Muscle layer of colon (tissue), 2 donors: ENCODE data around the gene MRPL9.
A peak's percentile ranks its signal among the peaks of the same experiment; 100 is the strongest.

Experiments used
- H3K27ac ChIP-seq: one replicate; pipeline ENCODE4 v1.7.0; 2013; ENCODE audit warnings: low read depth, mild to moderate bottlenecking, low read length, moderate library complexity
- H3K27me3 ChIP-seq, 2 donors: one replicate each; pipeline ENCODE4 v1.7.0; 2013; ENCODE audit warnings: low read length in 2 of 2, mild to moderate bottlenecking in 2 of 2; ENCODE audit not compliant: insufficient read depth in 2 of 2, control insufficient read depth in 1 of 2
- H3K36me3 ChIP-seq: one replicate; pipeline ENCODE4 v1.7.0; 2013; ENCODE audit warnings: mild to moderate bottlenecking, low read length; ENCODE audit not compliant: insufficient read depth
- H3K4me1 ChIP-seq: one replicate; pipeline ENCODE4 v1.7.0; 2013; ENCODE audit warnings: mild to moderate bottlenecking, low read length; ENCODE audit not compliant: insufficient read depth
- H3K4me3 ChIP-seq, 2 donors: one replicate each; pipeline ENCODE4 v1.7.0; 2013; ENCODE audit warnings: low read length in 2 of 2, low read depth in 1 of 2, mild to moderate bottlenecking in 1 of 2, moderate library complexity in 1 of 2
- H3K9ac ChIP-seq: one replicate; pipeline ENCODE4 v1.7.0; 2013; ENCODE audit warnings: low read length
- H3K9me3 ChIP-seq: one replicate; pipeline ENCODE4 v1.7.0; 2013; ENCODE audit warnings: mild to moderate bottlenecking, low read length
- donor health status: abdominal sarcoma.
- donor health status: Adenocarcinoma of cecum.

Gene MRPL9

DNA sequence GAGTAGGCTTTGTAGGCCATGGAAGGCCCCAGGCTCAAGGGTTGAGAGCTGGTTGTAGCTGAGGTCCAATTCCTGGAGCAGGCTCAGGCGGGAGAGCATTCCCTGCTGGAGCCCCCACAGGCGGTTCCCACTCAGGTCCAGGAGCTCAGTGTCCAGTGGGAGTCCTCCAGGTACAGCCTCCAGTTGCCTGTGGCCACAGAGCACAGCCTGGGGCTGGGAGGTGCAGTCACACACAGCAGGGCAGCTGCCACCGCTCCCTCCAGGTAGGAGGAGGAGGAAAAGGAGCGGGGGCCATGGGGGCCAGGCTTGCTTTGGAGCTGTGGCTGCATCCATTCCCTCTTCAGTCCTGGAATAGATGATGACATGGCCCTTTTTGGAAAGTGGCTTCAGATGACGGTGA lies 39.1 kb upstream of the MRPL9 start:
- Histone ChIP-seq H3K4me1 (no peaks in the 10 kb centered on the region), H3K9ac (no peak overlapping the region), H3K27me3 (peaks cover 0 to 4% of the 10 kb centered on the region in 2 donors), H3K36me3 (no peaks in the 10 kb centered on the region), H3K9me3 (no peaks in the 10 kb centered on the region), H3K4me3 (no peak overlapping the region), H3K27ac (no peak overlapping the region)

DNA sequence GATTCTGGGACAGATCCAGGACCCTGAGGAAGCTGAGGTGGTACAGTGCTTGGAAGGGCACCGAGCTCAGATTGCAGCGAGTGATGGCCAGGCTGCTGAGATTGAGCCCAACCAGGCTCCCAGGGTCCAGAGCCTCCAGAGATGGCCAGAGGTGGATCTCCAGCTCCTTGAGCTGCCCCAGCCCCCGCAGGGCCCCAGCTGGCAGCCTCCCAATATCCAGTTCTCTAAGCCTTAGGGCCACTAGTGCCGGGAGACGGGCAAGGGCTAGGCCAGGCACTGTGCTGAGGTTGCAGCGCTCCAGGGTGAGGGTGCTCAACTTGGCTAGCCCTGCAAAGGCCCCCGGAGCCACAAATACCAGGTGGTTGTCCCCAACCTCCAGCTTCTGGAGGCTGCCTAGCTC lies 38.5 kb upstream of the MRPL9 start:
- Histone ChIP-seq H3K9me3 (no peaks in the 10 kb centered on the region), H3K36me3 (no peaks in the 10 kb centered on the region), H3K4me1 (no peaks in the 10 kb centered on the region), H3K4me3 (no peak overlapping the region), H3K9ac (no peak overlapping the region), H3K27me3 (peaks cover 0 to 4% of the 10 kb centered on the region in 2 donors), H3K27ac (no peak overlapping the region)

DNA sequence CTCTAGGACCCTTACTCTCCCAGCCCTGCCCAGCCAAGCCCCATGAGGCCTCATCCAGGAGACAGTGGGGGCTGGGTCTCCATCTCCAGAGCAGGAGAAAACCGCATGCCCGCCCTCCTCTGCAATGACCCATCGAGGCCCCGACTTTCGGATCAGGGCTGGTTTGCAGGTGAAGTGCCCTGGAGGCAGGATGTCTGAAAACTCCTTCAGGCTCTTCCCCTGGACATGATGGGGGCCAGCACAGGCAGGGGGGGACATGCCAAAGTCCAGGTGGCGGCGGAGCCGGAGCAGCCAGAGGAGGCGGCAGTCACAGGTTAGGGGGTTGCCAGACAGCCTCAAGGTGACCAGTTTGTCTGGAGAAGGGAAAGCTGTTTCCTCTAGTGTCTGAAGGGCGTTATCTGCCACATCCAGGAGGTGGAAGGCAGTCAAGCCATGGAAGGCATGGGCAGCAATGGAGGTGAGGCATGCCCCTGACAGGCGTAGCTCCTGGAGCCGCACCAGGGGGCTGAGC lies 38.1 kb upstream of the MRPL9 start:
- Histone ChIP-seq H3K9me3 (no peaks in the 10 kb centered on the region), H3K9ac (no peak overlapping the region), H3K27me3 (peaks cover 0 to 4% of the 10 kb centered on the region in 2 donors), H3K36me3 (no peaks in the 10 kb centered on the region), H3K27ac (no peak overlapping the region), H3K4me1 (no peaks in the 10 kb centered on the region), H3K4me3 (no peak overlapping the region)

DNA sequence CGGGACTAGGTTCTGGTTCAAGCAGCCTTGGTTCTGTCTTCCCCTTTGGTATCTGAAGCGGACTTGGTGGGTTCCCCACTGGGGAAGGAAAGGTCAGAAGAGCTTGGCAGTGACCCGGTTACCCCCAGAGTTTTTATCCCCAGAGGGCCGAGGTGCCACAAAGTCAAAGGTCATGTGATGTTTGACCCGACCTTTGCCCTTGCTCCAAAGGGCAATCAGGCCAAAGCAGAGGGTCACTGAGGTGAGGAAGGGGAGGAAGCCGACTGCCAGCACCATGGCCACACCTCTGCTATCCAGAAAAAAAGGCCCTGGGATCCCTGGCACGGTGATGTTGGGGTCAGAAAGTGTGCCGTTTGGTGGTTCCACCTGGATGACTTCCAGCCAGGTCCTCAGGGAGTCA lies 37.5 kb upstream of the MRPL9 start:
- Histone ChIP-seq H3K27ac (no peak overlapping the region), H3K4me1 (no peaks in the 10 kb centered on the region), H3K27me3 (peaks cover 0 to 4% of the 10 kb centered on the region in 2 donors), H3K9me3 (no peaks in the 10 kb centered on the region), H3K9ac (no peak overlapping the region), H3K4me3 (no peak overlapping the region), H3K36me3 (no peaks in the 10 kb centered on the region)

DNA sequence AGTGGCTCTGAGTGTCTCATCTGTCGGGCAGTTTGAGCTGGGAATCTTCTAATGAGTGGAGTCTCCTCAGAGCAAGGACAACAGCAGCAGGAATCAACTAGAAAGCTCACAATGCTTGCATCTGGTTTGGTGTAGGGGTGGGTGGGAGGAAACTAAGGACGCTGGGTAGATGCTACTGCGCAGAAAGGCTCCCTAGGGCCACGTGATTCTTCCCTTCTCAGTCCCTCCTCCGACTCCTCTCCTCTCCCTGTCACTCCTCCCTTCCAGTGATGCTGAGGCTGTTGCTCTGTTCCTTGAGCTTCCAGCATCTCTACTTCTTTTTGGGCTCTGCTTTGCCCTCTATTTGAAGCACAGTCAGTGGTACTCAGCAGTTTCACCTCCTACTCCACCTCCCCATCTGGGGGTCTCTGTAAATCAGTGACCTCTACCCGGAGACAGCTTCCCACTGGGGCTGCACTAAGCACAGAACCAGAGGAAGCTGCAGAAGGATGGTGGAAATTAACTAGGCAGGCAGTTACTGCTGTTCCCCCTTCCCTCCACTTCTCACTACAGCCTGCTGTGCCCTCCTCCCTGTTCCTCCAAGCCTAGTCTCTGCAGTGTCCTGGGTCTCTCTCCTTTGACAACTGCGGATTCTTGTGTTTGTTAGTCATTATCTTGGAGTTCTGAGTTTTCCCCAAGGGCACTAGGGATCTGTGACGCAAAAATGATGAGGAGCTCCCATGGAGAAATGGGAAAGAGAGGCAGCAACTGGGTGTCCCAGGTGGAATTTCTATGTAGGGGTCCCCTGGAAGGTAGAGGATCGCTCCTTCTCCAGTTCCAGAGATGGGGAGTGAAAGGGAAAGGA lies 36.1 kb upstream of the MRPL9 start:
- H3K36me3 ChIP-seq: no peaks in the 10 kb centered on the region
- H3K9me3 ChIP-seq: no peaks in the 10 kb centered on the region
- no peak overlapping the region for H3K4me3 ChIP-seq
- H3K4me1 ChIP-seq: no peaks in the 10 kb centered on the region
- no peaks in the 10 kb centered on the region for H3K27me3 ChIP-seq
- no peak overlapping the region for H3K27ac ChIP-seq
- H3K9ac ChIP-seq: no peak overlapping the region

DNA sequence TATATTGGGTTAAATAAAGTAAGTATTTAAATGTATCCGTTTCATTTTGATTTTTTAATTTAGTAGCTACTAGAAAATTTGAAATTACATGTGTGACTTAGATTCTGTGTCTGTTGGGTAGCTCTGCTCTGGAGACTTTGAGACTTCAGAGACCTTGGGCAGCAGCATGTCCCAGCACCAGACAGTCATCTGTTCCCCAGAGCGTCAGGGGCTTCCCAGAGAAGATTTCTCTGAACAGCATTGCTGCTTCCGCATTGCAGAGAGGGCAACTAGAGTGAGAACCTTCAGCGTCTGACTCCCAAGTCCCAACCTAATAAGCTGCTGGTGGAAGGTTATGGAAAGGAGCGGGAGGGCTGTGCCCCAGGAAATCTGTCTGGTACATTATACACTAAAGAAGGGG lies 35.3 kb upstream of the MRPL9 start:
- Histone ChIP-seq H3K36me3 (no peaks in the 10 kb centered on the region), H3K9ac (no peak overlapping the region)

DNA sequence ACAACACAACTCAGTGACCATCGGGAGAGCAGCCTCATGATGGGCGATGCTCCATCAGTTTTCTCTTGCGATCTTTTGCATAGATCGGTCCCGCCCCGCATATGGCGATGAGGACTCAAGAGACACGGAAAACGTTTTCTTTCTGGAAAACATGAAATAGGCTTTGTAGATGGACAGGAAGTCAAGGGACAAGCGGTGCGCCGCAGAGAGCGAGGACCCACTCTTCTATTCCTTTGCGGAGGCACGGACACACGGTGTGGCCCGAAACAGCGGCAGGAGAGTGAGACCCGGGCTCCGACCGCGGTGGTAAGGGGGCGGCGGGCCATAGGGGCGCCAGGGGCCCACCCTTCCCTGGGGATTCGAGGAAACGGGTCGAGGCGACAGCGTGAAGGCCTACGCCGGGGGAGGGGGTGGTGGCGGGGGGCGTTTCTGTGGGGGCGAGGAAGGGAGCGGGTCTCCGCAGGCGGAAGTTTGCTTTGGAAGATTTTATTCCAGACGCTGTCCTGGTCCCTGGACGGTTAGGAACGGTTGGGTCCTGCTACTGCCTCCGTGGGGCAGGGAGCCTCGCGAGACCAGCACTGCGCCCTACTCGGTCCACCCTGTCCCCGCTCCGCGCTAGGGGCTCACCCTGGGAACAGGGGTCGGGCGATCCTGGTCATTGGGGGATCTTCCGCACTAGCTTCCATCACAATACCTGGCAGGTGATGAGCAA lies 27.8 kb upstream of the MRPL9 start:
- Histone ChIP-seq H3K27ac (peak overlapping the region; percentile 82), H3K4me3 (peak overlapping the region; percentile 79 to 94), H3K4me1 (peaks cover 7% of the 10 kb centered on the region), H3K9ac (peak overlapping the region; percentile 71), H3K36me3 (no peaks in the 10 kb centered on the region), H3K9me3 (no peaks in the 10 kb centered on the region), H3K27me3 (no peaks in the 10 kb centered on the region)

More for the DNA sequence above, 35.3 kb upstream of the MRPL9 start:
- no peaks in the 10 kb centered on the region for H3K9me3 ChIP-seq
- no peak overlapping the region for H3K4me3 ChIP-seq
- H3K4me1 ChIP-seq: no peaks in the 10 kb centered on the region
- no peak overlapping the region for H3K27ac ChIP-seq
- H3K27me3 ChIP-seq: no peaks in the 10 kb centered on the region

DNA sequence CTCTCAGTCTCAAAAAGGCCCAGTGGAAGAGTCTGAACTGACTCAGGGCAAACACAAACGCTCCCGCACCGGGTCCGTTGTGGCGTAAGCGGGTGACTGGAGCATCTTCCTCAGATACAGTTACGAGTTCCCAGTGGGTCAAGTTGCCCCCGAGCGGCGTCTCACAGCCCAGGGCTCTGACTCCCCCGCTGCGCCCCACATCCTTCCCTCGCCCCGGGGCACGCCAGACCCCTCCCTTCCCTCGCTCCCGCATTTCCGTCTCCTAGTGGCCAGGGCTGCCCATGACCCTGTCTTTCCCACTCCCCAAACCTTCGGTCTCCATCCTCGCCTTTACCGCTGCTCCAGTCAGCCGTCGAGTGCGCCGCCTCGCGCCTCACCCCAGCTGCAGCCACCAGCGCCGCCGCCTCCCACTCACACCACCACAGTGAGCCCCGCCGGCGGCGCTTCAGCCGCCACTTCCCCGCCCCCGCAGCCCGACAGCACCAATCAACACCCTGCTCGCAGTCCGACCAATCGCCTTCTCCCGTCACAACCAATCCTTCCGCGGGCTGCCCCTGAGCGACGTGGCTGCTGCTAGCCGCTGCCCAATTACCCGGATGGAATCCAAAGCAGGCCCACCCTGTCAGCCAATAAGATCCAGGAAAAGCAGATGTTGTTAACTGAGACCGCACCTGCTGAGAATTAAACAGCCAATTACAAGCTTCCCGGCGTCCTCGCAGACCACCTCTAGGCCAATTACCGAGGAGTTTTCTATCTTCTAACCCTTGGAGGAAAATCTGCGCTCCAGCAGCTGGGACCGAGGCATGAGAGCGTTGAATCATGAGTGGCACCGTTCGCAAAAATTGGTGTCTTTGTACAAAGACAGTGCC lies 27.0 kb upstream of the MRPL9 start, which contains the start of gene TDRKH:
TSS of gene TDRKH (minus strand) at position 430 of the 869 bp plus-strand sequence. CDS start 7,478 bp downstream, outside the sequence.
- H3K9ac ChIP-seq: peak within 1 kb of the TSS; percentile 83
- no peaks in the 10 kb centered on the region for H3K9me3 ChIP-seq
- H3K27me3 ChIP-seq: no peaks in the 10 kb centered on the region
- peak within 1 kb of the TSS; percentile 88 to 94 for H3K4me3 ChIP-seq
- H3K36me3 ChIP-seq: no peaks in the 10 kb centered on the region
- peak within 1 kb of the TSS; percentile 82 for H3K27ac ChIP-seq
- peaks cover 7% of the 10 kb centered on the region for H3K4me1 ChIP-seq

DNA sequence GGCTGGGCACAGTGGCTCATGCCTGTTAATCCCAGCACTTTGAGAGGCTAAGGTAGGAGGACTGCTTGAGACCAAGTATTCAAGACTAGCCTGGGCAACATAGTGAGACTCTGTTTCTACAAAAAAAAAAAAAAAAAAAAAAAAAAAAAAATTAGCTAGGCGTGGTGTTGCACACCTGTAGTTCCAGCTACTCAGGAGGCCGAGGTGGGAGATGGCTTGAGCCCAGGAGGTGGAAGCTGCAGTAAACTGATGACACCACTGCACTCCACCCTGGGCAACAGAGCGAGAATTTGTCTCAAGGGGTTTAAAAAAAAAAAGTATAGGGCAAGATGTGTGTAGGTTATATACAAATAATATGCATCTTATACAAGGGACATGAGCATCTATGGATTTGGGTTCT lies 24.4 kb upstream of the MRPL9 start:
- Histone ChIP-seq H3K36me3 (peaks cover under 1% of the 10 kb centered on the region), H3K27me3 (no peaks in the 10 kb centered on the region), H3K27ac (no peak overlapping the region), H3K9me3 (no peaks in the 10 kb centered on the region), H3K4me3 (no peak overlapping the region), H3K4me1 (peaks cover 7% of the 10 kb centered on the region), H3K9ac (no peak overlapping the region)

DNA sequence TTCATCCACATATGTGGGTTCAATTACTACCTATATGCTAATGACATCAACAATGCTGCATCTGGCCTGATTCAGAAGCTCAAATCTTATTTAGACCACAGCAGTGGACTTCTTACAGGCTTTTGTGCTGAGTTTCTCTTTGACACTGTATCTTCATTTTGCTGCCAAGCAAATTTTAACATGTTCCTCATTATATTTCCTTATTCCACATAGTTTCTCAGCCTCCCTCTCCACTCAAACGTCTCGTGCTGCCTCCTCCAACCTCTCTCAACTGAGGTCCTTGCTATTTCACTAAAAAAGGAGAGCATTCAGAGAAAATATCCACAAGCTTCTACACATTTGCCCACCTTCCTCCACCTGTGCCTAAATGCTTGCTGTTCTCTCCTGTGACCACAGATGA lies 20.5 kb upstream of the MRPL9 start:
- Histone ChIP-seq H3K27ac (no peak overlapping the region), H3K4me1 (no peaks in the 10 kb centered on the region), H3K9ac (no peak overlapping the region), H3K9me3 (no peaks in the 10 kb centered on the region), H3K36me3 (peaks cover 15% of the 10 kb centered on the region), H3K4me3 (no peak overlapping the region), H3K27me3 (no peaks in the 10 kb centered on the region)

DNA sequence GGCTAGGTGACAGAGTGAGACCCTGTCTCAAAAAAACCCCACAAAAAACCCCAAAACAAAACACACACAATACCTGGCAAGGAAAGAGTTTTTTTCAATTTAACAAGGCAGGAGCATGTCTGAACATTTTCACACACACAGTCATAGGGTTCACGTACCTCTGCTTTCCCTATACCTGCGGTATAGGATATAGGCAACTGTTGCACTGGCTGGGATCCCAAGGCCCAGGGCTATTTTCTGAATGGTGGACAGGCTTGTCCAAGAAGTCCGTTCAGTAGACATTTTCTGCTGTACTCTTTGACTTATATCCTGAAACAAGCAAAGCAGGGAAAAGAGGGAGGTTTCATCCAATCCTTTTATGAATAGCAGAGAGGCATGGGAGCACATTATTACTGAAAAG lies 19.4 kb upstream of the MRPL9 start:
- Histone ChIP-seq H3K27ac (no peak overlapping the region), H3K4me3 (no peak overlapping the region), H3K9ac (no peak overlapping the region), H3K4me1 (no peaks in the 10 kb centered on the region), H3K9me3 (no peaks in the 10 kb centered on the region), H3K36me3 (peaks cover 25% of the 10 kb centered on the region), H3K27me3 (no peaks in the 10 kb centered on the region)
